ENCODE results near the gene SEMA3A. TPM values are rescaled to one million over a fixed set of nuclear protein-coding genes. Genes with fewer than 3 reads are reported as not detected.

Gene SEMA3A
- total and polyA plus RNA-seq, 11 donors: 0.30 to 6.6 (median 1.4) TPM

DNA sequence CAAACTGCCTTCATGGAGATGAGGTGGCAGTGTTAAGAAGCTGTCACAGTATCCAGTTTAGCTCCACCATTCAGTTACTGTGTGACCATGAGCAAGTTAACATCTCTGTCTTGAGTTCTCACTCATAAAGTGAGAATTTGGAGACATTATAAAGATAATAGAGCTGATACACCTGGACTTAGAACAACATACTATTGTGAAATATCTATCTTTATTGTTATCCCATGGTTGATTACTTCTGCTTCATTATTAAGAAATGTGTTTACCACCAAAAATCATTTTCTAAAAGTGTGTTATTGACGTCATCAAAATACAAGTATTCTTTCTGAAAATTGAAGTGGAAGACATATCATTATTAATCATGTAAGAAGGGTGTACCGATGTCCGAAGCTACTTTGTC is 166.9 kb downstream of the SEMA3A start:
- Histone ChIP-seq H3K27me3 (no peaks in the 10 kb centered on the region), H3K36me3 (no peaks in the 10 kb centered on the region), H3K27ac (no peak overlapping the region), H3K4me3 (no peak overlapping the region), H3K4me1 (peaks cover 0 to 11% (median 3%) of the 10 kb centered on the region in 12 donors), H3K9me3 (peaks cover 0 to 4% (median 0%) of the 10 kb centered on the region in 12 donors)
- WGBS, 4 donors: 94 to 98% (median 97%) methylated on average over 3 of the region's 3 CpGs
- TF ChIP-seq, protein P1, sequence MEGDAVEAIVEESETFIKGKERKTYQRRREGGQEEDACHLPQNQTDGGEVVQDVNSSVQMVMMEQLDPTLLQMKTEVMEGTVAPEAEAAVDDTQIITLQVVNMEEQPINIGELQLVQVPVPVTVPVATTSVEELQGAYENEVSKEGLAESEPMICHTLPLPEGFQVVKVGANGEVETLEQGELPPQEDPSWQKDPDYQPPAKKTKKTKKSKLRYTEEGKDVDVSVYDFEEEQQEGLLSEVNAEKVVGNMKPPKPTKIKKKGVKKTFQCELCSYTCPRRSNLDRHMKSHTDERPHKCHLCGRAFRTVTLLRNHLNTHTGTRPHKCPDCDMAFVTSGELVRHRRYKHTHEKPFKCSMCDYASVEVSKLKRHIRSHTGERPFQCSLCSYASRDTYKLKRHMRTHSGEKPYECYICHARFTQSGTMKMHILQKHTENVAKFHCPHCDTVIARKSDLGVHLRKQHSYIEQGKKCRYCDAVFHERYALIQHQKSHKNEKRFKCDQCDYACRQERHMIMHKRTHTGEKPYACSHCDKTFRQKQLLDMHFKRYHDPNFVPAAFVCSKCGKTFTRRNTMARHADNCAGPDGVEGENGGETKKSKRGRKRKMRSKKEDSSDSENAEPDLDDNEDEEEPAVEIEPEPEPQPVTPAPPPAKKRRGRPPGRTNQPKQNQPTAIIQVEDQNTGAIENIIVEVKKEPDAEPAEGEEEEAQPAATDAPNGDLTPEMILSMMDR (IDR thresholded peaks at IDR 0.05): no peak
- no peak for TF ChIP-seq POLR2A (IDR thresholded peaks at IDR 0.05)
- intact Hi-C loops (cut with DNase I): no loop called here
- ATAC-seq: no peak
- DNase-seq: no peak

DNA sequence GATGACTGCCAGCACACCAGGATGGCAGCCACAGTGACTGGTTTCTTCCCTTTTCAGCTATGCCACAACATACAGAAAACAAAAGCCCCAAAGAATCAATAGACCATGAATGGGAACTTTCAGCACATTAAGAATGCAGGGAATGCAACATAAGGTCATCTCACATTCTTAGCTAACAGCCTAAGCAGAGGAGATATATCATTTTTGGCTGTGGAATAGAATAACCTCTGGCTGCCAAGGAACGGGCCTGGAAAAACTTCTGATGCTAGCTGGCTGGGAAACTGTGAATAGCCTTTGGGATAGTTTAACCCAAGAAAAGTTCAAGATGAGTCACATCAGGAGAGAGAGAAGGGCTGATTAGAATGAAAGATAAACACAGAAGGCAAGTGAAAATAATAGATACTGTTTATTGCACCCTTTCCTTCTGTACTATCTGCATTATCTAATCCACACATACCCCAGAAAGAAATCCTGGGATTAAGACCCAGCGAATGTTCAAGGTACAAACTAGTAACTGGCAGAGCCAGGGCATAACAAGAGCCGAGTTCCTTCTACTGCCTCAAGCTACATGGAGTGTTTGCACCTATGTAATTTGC is 169.2 kb downstream of the SEMA3A start:
- TF ChIP-seq, protein P1 (IDR thresholded peaks at IDR 0.05): no peak
- no peak for TF ChIP-seq POLR2A (IDR thresholded peaks at IDR 0.05)
- 39 to 53% (median 46%) methylated on average over 3 of the region's 3 CpGs for WGBS, 4 donors
- Histone ChIP-seq H3K27ac (peak overlapping the region in 3 of 12 donors; percentile 1 to 25 (median 21)), H3K4me1 (peaks cover 0 to 20% (median 7%) of the 10 kb centered on the region in 12 donors), H3K9me3 (peaks cover 0 to 4% (median 0%) of the 10 kb centered on the region in 12 donors), H3K36me3 (no peaks in the 10 kb centered on the region), H3K4me3 (no peak overlapping the region), H3K27me3 (no peaks in the 10 kb centered on the region)
- intact Hi-C loops (cut with DNase I): no loop called here
- ATAC-seq: peak in 3 of 4 donors; percentile 41 to 58 (median 55)
- peak in 1 of 5 donors; percentile 20 for DNase-seq

DNA sequence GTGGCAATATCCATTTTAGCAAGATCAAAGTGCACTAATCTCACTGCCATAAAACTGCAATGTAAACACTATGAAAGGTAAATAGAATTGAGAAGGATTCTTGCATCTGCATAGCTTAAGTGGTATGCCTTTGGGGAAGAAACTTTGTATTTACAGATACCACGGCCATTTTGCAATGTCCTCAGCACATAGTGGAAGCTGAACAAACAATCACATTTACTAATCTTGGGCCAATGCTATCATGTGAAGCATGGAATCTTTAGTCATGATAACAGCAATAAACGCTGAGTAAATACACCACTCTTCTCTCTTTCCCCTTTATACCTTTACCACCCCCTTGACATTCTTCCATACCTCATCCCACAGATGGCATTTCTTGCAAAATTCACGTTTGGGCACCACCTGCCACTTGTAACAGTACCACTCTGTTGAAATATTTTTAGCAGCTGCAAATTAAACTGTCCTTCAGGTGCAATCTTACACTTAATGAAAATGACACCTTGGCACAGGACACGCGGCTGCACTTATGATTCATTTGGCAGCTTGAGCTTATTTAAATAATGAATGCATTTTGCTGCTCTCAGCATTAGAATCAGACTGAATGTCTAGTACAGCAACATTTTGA is 171.8 kb downstream of the SEMA3A start:
- Histone ChIP-seq H3K4me3 (no peak overlapping the region), H3K27ac (peak overlapping the region in 3 of 12 donors; percentile 0 to 36 (median 3)), H3K9me3 (peaks cover 0 to 4% (median 0%) of the 10 kb centered on the region in 12 donors), H3K36me3 (no peaks in the 10 kb centered on the region), H3K27me3 (no peaks in the 10 kb centered on the region), H3K4me1 (peaks cover 0 to 22% (median 7%) of the 10 kb centered on the region in 12 donors)
- DNase-seq (no peak), ATAC-seq (peak in 1 of 4 donors; percentile 21)
- TF ChIP-seq, protein P1 (IDR thresholded peaks at IDR 0.05): no peak
- TF ChIP-seq POLR2A (IDR thresholded peaks at IDR 0.05): no peak
- intact Hi-C loops (cut with DNase I): no loop called here
- 43 to 56% (median 49%) methylated on average over 5 of the region's 5 CpGs for WGBS, 4 donors

DNA sequence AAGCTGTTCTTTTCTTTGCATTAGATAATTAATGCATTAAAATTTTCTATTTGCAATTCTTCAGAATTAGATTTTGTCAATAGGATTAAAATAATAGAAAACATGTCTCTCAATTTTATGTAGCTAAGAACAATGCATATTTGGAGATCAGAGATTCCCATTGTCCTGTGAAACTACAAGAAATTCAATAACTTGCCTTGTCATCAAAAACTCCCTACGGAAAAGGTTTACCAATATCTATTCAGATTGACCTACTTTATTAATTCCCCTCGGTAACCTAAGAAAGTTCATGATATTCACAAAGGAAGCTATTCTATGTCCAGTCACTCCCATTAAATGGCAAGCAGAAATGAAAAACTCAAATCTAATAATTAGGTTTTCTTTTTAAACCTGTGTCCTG is 172.6 kb downstream of the SEMA3A start:
- no peaks in the 10 kb centered on the region for H3K27me3 ChIP-seq
- no peaks in the 10 kb centered on the region for H3K36me3 ChIP-seq
- TF ChIP-seq, protein P1 (IDR thresholded peaks at IDR 0.05): no peak
- no peak for TF ChIP-seq POLR2A (IDR thresholded peaks at IDR 0.05)
- ATAC-seq: no peak
- DNase-seq: no peak
- intact Hi-C loops (cut with DNase I): no loop called here
- no peak overlapping the region for H3K4me3 ChIP-seq
- H3K4me1 ChIP-seq: peaks cover 0 to 22% (median 7%) of the 10 kb centered on the region in 12 donors
- peak overlapping the region in 4 of 12 donors; percentile 0 to 36 (median 17) for H3K27ac ChIP-seq
- H3K9me3 ChIP-seq: peaks cover 0 to 4% (median 0%) of the 10 kb centered on the region in 12 donors
- 72 to 75% (median 72%) methylated on average over 2 of the region's 2 CpGs for WGBS, 4 donors

All from heart left ventricle (tissue), 16 donors.